GM10248 (cell line): ENCODE measurements around the gene EPHA7.

ENCODE experiments used
- CTCF ChIA-PET: fragments of 300-600 bp; sonication (Branson Sonifier 250); formaldehyde crosslinking; extraction: SDS; loops from one replicate; lab custom pipeline; 2021; ENCODE audit warnings: antibody characterized with exemption; lab: Yijun Ruan, JAX
- POLR2A ChIA-PET: fragments of 350-650 bp; sonication (Branson Sonifier 250); formaldehyde crosslinking; extraction: SDS; loops from one replicate; lab custom pipeline; 2020; ENCODE audit warnings: antibody characterized with exemption; lab: Yijun Ruan, JAX
- DNase-seq: peaks from one replicate; pipeline ENCODE4 v3.0.0; 2012; ENCODE audit errors: extremely low spot score
- CTCF ChIP-seq: IDR thresholded peaks from 2 replicates; pipeline ENCODE4 v1.5.1; 2012; ENCODE audit warnings: mild to moderate bottlenecking, low read depth; ENCODE audit errors: extremely low read depth, missing control alignments, control extremely low read depth

The EPHA7 gene

GRCh38 chr6:93222071-93222851 is 197.1 kb downstream of the EPHA7 start:
- no peak for DNase-seq
- TF ChIP-seq CTCF: no peak
- CTCF ChIA-PET: no interaction called here
- POLR2A ChIA-PET: no interaction called here

GRCh38 chr6:93219447-93219846 is 199.9 kb downstream of the EPHA7 start:
- no peak for TF ChIP-seq CTCF
- DNase-seq: no peak
- POLR2A ChIA-PET: no interaction called here
- CTCF ChIA-PET: no interaction called here

GRCh38 chr6:93218096-93218495 is 201.3 kb downstream of the EPHA7 start:
- CTCF ChIA-PET: no interaction called here
- no peak for DNase-seq
- POLR2A ChIA-PET: no interaction called here
- no peak for TF ChIP-seq CTCF

GRCh38 chr6:93213028-93213427 is 206.3 kb downstream of the EPHA7 start:
- CTCF ChIA-PET: no interaction called here
- no peak for DNase-seq
- TF ChIP-seq CTCF: no peak
- POLR2A ChIA-PET: no interaction called here

- TF ChIP-seq CTCF: no peak
- no peak for DNase-seq
- ChIA-PET CTCF (no interaction called here), POLR2A (no interaction called here)
Measured at GRCh38 chr6:93210908-93211307, 208.5 kb downstream of the EPHA7 start.

GRCh38 chr6:93209358-93209757 is 210.0 kb downstream of the EPHA7 start:
- ChIA-PET POLR2A (no interaction called here), CTCF (no interaction called here)
- TF ChIP-seq CTCF: no peak
- no peak for DNase-seq

GRCh38 chr6:93196406-93196970 is 222.9 kb downstream of the EPHA7 start:
- POLR2A ChIA-PET: no interaction called here

More at GRCh38 chr6:93196406-93196970, 222.9 kb downstream of the EPHA7 start:
- CTCF ChIA-PET: no interaction called here
- no peak for DNase-seq
- TF ChIP-seq CTCF: no peak
